HS-5 (cell line): Measurements from ENCODE around the gene LIN7C.

Experiments
- DNase-seq: peaks from one replicate; pipeline ENCODE4 v3.0.0-alpha.2; 2012; ENCODE audit warnings: low read depth

The LIN7C gene

GRCh38 chr11:27507557-27508322 is 1.2 kb upstream of the LIN7C start:
- no peak for DNase-seq

- DNase-seq: no peak
These were observed 788 bp downstream of the LIN7C start for GRCh38 chr11:27505781-27506180.

- no peak for DNase-seq
These were observed 2.4 kb downstream of the LIN7C start for GRCh38 chr11:27504205-27504604.

GRCh38 chr11:27501100-27501499 is 5.5 kb downstream of the LIN7C start:
- DNase-seq: no peak

- no peak for DNase-seq
These were observed 8.7 kb downstream of the LIN7C start for GRCh38 chr11:27497911-27498310.

- DNase-seq: no peak
These were observed 9.2 kb downstream of the LIN7C start for GRCh38 chr11:27497284-27497866.

GRCh38 chr11:27496461-27496860 is 10.1 kb downstream of the LIN7C start:
- DNase-seq: no peak

- no peak for DNase-seq
These were observed 10.8 kb downstream of the LIN7C start for GRCh38 chr11:27495710-27496300.

GRCh38 chr11:27489092-27489491 is 17.5 kb downstream of the LIN7C start:
- DNase-seq: no peak

GRCh38 chr11:27487706-27488105 is 18.9 kb downstream of the LIN7C start:
- no peak for DNase-seq

GRCh38 chr11:27485930-27486773 is 20.4 kb downstream of the LIN7C start:
- DNase-seq: no peak

GRCh38 chr11:27482793-27483192 is 23.8 kb downstream of the LIN7C start:
- DNase-seq: no peak

- DNase-seq: no peak
These were observed 24.6 kb downstream of the LIN7C start for GRCh38 chr11:27481992-27482391.

- no peak for DNase-seq
These were observed 28.7 kb downstream of the LIN7C start for GRCh38 chr11:27477831-27478230.

- no peak for DNase-seq
These were observed 29.3 kb downstream of the LIN7C start for GRCh38 chr11:27477243-27477642.

GRCh38 chr11:27475622-27476021 is 30.9 kb downstream of the LIN7C start:
- no peak for DNase-seq

GRCh38 chr11:27473017-27473406 is 33.6 kb downstream of the LIN7C start:
- no peak for DNase-seq

- peak; percentile 65 for DNase-seq
These were observed 34.1 kb downstream of the LIN7C start, which contains the start of gene LGR4 for GRCh38 chr11:27472398-27473016. Gene LGR4 (minus strand): TSS chr11:27472790. CDS start chr11:27472302, 488 bp downstream.

- no peak for DNase-seq
These were observed 34.8 kb downstream of the LIN7C start for GRCh38 chr11:27471589-27472397.

GRCh38 chr11:27470826-27471588 is 35.6 kb downstream of the LIN7C start:
- DNase-seq: no peak
